Ectodermal cell (in vitro differentiated cells): ENCODE results near the gene MARK2.
A peak's percentile ranks its signal among the peaks of the same experiment; 100 is the strongest.

Experiments
- H3K27ac ChIP-seq: 2 replicates; pipeline ENCODE4 v1.7.0; 2013; ENCODE audit warnings: mild to moderate bottlenecking, low read depth, low read length; ENCODE audit not compliant: insufficient read depth, poor library complexity, severe bottlenecking
- H3K27me3 ChIP-seq: 2 replicates; pipeline ENCODE4 v1.7.0; 2013; ENCODE audit warnings: mild to moderate bottlenecking, low read length; ENCODE audit not compliant: insufficient read depth, control insufficient read depth, poor library complexity, severe bottlenecking
- H3K36me3 ChIP-seq: one replicate; pipeline ENCODE4 v1.7.0; 2013; ENCODE audit warnings: low read length; ENCODE audit not compliant: control insufficient read depth, insufficient read depth
- H3K4me1 ChIP-seq: one replicate; pipeline ENCODE4 v1.7.0; 2013; ENCODE audit warnings: low read length; ENCODE audit not compliant: control insufficient read depth, insufficient read depth
- H3K4me3 ChIP-seq: 2 replicates; pipeline ENCODE4 v1.7.0; 2013; ENCODE audit warnings: low read depth, low read length, control low read depth; ENCODE audit not compliant: insufficient read depth
- H3K9me3 ChIP-seq: 2 replicates; pipeline ENCODE4 v1.7.0; 2013; ENCODE audit warnings: mild to moderate bottlenecking, low read length, moderate library complexity; ENCODE audit not compliant: control insufficient read depth
- WGBS, 2 experiments: methylation state at CpG; one replicate each; pipeline ENCODE4 v1.1.7; 2013; ENCODE audit warnings: missing lambda C conversion rate in 2 of 2; 5-methylcytosine and 5-hydroxymethylcytosine counted together

Gene MARK2

GRCh38 chr11:63839508-63840355 is 822 bp downstream of the MARK2 start:
- H3K4me3 ChIP-seq, result peak overlapping the region; percentile 98
- H3K4me1 ChIP-seq, result peaks cover 37% of the 10 kb centered on the region
- H3K27me3 ChIP-seq, result no peaks in the 10 kb centered on the region
- H3K9me3 ChIP-seq, result no peaks in the 10 kb centered on the region
- H3K36me3 ChIP-seq, result no peaks in the 10 kb centered on the region
- WGBS, 2 experiments, result 1% methylated on average over 40 of the region's 40 CpGs
- no peak overlapping the region for H3K27ac ChIP-seq

- Histone ChIP-seq H3K27me3 (no peaks in the 10 kb centered on the region), H3K4me3 (peak overlapping the region; percentile 98), H3K4me1 (peaks cover 37% of the 10 kb centered on the region), H3K9me3 (no peaks in the 10 kb centered on the region), H3K36me3 (no peaks in the 10 kb centered on the region), H3K27ac (no peak overlapping the region)
- 17 to 18% methylated on average over 13 of the region's 13 CpGs for WGBS, 2 experiments
These were observed 1.6 kb downstream of the MARK2 start for GRCh38 chr11:63840356-63841060.

- no peaks in the 10 kb centered on the region for H3K27me3 ChIP-seq
- H3K36me3 ChIP-seq, result no peaks in the 10 kb centered on the region
- peak overlapping the region; percentile 98 for H3K4me3 ChIP-seq
- peaks cover 37% of the 10 kb centered on the region for H3K4me1 ChIP-seq
- H3K9me3 ChIP-seq, result no peaks in the 10 kb centered on the region
- H3K27ac ChIP-seq, result no peak overlapping the region
- 2 to 20% methylated on average over 3 of the region's 3 CpGs for WGBS, 2 experiments
These were observed 2.6 kb downstream of the MARK2 start for GRCh38 chr11:63841554-63841953.

- H3K4me3 ChIP-seq, result no peak overlapping the region
- no peaks in the 10 kb centered on the region for H3K9me3 ChIP-seq
- H3K27me3 ChIP-seq, result no peaks in the 10 kb centered on the region
- H3K27ac ChIP-seq, result no peak overlapping the region
- H3K4me1 ChIP-seq, result peaks cover 30% of the 10 kb centered on the region
- no peaks in the 10 kb centered on the region for H3K36me3 ChIP-seq
- WGBS, 2 experiments, result 59 to 72% methylated on average over 1 of the region's 1 CpG
These were observed 4.1 kb downstream of the MARK2 start for GRCh38 chr11:63843041-63843440.

- H3K4me3 ChIP-seq, result no peak overlapping the region
- 91 to 94% methylated on average over 4 of the region's 4 CpGs for WGBS, 2 experiments
- no peaks in the 10 kb centered on the region for H3K27me3 ChIP-seq
- peaks cover 26% of the 10 kb centered on the region for H3K4me1 ChIP-seq
- H3K36me3 ChIP-seq, result no peaks in the 10 kb centered on the region
- no peak overlapping the region for H3K27ac ChIP-seq
- H3K9me3 ChIP-seq, result no peaks in the 10 kb centered on the region
These were observed 5.9 kb downstream of the MARK2 start for GRCh38 chr11:63844836-63845235.

GRCh38 chr11:63845303-63845702 is 6.4 kb downstream of the MARK2 start:
- Histone ChIP-seq H3K36me3 (no peaks in the 10 kb centered on the region), H3K4me1 (peaks cover 26% of the 10 kb centered on the region), H3K27me3 (no peaks in the 10 kb centered on the region), H3K9me3 (no peaks in the 10 kb centered on the region), H3K4me3 (no peak overlapping the region), H3K27ac (no peak overlapping the region)
- WGBS, 2 experiments, result 66 to 70% methylated on average over 2 of the region's 2 CpGs

GRCh38 chr11:63845911-63846310 is 7.0 kb downstream of the MARK2 start:
- 91 to 95% methylated on average over 7 of the region's 7 CpGs for WGBS, 2 experiments
- peaks cover 23% of the 10 kb centered on the region for H3K4me1 ChIP-seq
- H3K27me3 ChIP-seq, result no peaks in the 10 kb centered on the region
- H3K9me3 ChIP-seq, result no peaks in the 10 kb centered on the region
- no peak overlapping the region for H3K4me3 ChIP-seq
- H3K36me3 ChIP-seq, result no peaks in the 10 kb centered on the region
- H3K27ac ChIP-seq, result no peak overlapping the region

- 94 to 95% methylated on average over 6 of the region's 6 CpGs for WGBS, 2 experiments
- Histone ChIP-seq H3K36me3 (no peaks in the 10 kb centered on the region), H3K4me3 (no peak overlapping the region), H3K4me1 (peaks cover 18% of the 10 kb centered on the region), H3K27me3 (no peaks in the 10 kb centered on the region), H3K27ac (no peak overlapping the region), H3K9me3 (no peaks in the 10 kb centered on the region)
These were observed 8.0 kb downstream of the MARK2 start for GRCh38 chr11:63846897-63847296.

- Histone ChIP-seq H3K27me3 (no peaks in the 10 kb centered on the region), H3K36me3 (no peaks in the 10 kb centered on the region), H3K27ac (no peak overlapping the region), H3K4me1 (peaks cover 15% of the 10 kb centered on the region), H3K9me3 (no peaks in the 10 kb centered on the region), H3K4me3 (no peak overlapping the region)
- 79 to 90% methylated on average over 3 of the region's 3 CpGs for WGBS, 2 experiments
These were observed 8.5 kb downstream of the MARK2 start for GRCh38 chr11:63847363-63847762.

- WGBS, 2 experiments, result 96 to 98% methylated on average over 2 of the region's 2 CpGs
- no peak overlapping the region for H3K4me3 ChIP-seq
- H3K27ac ChIP-seq, result no peak overlapping the region
- H3K9me3 ChIP-seq, result no peaks in the 10 kb centered on the region
- H3K4me1 ChIP-seq, result peaks cover 5% of the 10 kb centered on the region
- H3K36me3 ChIP-seq, result no peaks in the 10 kb centered on the region
- no peaks in the 10 kb centered on the region for H3K27me3 ChIP-seq
These were observed 10.8 kb downstream of the MARK2 start for GRCh38 chr11:63849691-63850090.
